Inflammatory macrophage treated with lipopolysaccharide for 4 hours (primary cell): ENCODE data around the gene AUTS2.

Source experiments
- DNase-seq: peaks from one replicate; pipeline ENCODE4 v3.0.0-alpha.2; 2020

Gene AUTS2

DNA sequence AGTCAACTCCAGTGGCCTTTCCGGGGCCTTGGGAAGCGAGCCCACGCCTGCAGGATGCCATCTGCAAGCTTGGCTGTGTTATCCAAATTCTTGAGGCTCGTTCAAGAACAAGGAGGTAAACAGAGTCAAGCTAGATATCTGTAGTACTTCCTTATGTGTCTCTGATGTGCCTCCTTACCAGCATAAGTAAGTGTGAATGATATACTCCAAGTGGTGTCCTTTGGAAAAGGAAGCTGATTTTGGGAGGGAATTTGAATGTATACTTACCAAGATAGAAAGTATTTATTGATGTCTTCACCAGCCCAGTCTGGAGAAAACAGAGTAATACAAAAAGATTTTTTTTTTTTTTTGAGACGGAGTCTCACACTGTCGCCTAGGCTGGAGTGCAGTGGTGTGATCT is 1161.4 kb downstream of the AUTS2 start:
- DNase-seq: no peak

DNA sequence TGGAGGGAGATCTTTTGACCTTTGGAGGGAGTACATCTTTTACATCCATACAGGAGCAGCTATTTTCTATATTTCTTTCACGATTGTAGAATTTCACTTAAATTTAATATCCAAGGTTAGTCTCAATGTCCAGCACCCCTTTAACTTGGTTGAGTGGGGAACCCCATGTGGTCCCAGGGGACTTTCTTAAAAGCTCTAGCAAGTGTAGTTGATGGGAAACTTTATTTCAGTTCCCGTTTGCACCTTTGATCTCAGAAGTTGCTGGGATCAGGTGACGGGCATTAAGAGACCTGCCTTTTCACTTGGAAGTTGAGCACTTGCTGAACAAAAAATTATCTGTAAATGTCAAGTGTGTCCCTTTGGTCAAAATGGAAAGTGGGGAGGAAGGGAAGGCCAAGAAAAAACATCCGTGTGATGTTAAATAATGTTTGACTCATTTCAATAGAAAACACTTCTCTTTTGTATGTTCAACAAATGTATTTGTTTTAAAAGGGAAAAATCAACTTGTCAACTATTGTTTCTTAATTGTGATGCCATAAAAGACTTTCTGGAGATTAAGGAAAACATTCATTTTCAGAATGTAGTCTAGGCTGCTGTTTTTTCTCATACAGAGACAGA is 1163.5 kb downstream of the AUTS2 start:
- no peak for DNase-seq

DNA sequence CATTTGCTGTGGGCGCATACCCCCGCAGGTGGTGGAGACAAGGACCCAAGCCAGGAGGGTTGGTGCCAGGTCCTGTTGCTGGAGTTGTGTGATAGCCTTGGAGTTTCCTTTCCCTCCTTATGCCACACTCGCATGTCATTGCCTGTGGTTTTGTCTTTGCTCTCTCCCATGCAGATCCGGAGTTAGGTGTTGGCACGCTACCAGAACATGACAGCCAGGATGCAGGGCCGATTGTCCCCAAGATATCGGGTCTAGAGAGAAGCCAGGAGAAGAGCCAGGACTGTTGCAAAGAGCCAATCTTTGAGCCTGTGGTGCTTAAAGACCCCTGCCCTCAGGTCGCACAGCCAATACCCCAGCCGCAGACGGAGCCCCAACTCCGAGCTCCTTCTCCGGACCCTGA is 1164.4 kb downstream of the AUTS2 start:
- no peak for DNase-seq

DNA sequence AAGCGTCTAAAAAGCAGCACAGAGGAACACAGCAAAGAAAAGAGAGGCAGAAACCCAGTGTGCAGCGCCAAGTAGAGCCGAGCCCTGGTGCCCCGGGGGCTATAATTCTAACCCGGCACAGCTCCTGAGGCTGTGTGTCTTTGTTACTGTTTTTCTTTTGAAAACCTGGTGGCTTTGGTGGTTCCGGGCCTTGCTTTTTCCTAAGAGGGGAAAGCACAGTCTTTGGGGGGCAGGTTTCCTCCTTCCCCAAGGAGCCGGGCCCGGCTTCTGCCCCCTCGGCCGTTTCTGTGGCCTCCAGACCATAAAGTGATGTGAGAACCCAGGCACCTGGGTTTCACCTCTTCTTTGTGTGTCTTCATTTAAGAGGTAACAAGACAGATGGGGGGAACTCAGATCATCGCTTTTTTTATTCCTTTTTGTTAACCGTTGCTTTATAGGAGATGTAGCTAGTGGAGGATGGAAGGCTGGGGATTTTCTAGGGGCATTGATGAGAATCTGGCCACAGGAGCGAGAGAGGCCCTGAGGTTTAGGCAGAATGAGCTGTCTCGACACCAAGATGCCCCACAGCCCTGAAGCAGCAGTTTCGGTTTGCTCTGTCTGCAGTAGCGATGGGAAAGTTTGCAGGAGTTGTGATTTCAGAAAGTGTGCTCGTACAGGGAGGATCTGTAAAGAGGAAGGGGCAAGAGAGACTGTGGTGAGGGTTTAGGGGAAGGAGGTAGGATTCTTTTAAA is 1165.9 kb downstream of the AUTS2 start:
- DNase-seq: no peak

- DNase-seq: no peak
Observed at GRCh38 chr7:70764701-70765208, 1166.5 kb downstream of the AUTS2 start.

DNA sequence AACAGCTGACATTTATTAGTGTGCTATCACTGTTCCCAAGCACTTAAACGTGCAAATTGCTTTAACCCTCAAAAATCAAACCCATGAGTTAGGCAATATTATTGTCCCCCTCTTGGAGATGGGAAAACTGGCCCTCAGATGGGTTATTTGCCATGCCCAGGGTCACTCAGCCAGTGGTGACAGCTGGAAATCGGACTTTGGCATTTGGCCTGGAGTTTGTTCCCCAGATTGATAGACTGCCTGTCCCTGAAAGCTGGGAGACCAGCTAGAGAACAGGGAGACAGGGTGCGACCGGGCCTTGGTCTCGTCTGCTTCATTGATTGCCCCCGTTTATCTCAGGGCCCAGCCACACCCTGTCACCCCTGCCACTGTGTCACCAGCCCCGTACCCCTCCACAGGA is 1167.4 kb downstream of the AUTS2 start:
- DNase-seq: no peak

GRCh38 chr7:70766109-70766508 is 1167.8 kb downstream of the AUTS2 start:
- DNase-seq: no peak

GRCh38 chr7:70766694-70767093 is 1168.4 kb downstream of the AUTS2 start:
- no peak for DNase-seq

DNA sequence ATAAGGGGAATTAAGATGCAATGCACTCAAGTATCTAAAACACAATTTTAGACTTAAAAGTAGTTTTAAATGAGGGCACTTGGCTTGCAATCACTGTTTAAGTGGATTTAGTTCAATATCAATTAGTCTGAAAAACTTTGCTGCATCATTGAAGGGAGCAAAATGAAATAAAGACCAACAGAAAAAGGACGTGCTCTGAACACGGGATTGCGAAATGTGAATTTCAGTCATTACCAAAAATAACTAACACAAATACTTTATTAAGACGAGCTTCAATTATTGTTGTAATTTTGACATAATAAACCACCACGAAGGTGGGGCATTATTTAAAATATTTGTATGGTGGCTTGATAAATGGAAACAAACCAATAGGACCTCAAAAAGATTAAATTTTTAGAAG is 1171.9 kb downstream of the AUTS2 start:
- DNase-seq: no peak

DNA sequence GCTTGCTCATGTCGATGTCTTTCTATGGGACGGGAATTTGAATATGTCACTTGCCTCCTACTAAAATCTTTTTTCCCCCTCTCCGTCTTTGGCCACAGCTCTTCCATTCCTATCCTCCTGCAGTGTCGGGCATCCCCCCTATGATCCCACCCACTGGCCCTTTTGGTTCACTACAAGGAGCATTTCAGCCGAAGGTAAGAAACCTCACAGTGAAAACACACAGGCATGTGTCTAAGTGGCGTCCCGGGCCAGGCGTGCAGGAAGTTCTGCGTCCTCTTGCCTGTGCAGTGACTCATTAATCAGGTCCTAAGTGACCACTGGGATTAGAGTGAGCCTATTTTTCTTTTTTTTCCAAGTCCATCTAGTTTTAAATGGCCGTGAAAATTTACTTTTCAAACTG is 1173.2 kb downstream of the AUTS2 start:
- DNase-seq: no peak

DNA sequence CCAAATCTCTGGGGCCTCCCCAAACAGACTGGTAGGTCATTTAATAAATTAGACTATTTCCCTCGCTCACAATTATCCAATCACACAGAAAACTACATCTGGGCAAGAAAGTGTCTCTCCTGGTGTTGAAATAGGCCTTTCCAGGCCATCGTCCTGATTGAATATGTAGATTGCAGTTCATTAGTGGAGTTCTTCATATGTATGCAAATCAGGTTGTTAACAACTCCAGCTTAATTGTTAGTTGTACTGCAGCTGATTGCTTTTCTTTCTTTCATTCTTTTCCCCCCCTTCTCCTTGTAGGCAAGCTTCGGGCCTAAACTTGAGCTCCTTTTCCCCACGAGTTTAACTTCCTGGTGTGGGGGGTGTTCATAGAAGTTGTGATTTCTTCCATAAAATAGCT is 1174.6 kb downstream of the AUTS2 start:
- DNase-seq: no peak

DNA sequence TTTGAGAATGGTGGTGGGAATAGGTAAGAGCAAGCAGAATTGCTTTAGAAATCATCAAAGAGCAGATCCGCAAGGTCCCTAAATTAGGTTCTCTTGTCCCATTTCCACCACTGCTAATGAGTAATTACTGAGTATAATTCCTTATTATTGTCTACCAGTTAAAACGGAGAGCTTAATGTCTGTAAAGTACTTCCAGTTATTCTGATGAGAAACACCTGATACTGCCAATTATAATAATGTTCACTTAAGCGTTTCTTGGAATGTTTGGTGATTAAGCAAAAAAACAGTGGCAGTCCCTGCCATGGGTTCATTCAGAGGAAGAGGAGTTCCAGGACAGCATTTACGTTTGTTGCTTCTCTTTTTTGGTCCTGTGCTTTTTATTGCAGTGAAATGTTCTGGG is 1175.1 kb downstream of the AUTS2 start:
- DNase-seq: no peak

GRCh38 chr7:70774950-70775527 is 1176.8 kb downstream of the AUTS2 start:
- no peak for DNase-seq

GRCh38 chr7:70775570-70776156 is 1177.4 kb downstream of the AUTS2 start:
- DNase-seq: no peak

DNA sequence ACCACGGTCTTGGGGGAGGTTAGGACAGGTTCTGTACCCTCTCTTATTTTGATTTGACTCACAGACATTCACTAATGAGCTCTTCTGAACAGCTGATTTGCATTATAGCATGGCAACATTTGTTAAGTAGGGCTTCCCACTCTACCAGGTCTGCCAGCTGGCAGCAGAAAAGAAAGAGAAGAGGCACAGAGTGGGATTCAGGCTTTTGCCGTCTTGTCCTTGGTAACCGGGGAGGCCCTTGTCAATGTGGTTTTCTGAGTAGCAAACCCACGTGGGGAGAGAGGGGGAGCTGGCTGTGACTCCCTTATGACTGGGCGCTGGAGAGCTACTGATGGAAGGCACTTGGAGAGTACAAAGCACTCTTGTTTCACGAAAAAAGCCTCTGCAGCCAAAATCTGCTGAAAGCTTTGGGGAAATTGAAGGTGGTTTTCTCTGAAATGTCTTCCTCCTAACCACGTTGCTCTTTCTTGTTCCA is 1178.4 kb downstream of the AUTS2 start:
- no peak for DNase-seq

DNA sequence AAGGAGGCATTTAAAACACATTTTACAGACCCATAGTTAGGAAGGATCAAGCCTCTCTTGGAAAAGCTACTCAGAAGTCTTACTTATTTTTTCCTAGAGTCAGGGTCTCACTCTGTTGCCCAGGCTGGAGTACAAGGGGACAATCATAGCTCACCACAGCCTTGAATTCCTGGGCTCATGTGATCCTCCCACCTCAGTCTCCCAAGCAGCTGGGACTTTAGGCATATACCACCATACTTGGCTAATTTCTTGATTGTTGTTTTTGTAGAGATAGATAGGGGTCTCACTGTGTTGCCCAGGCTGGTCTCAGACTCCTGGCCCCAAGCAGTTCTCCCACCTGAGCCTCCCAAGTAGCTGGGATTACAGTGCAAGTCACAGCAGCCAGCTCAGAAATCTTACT is 1179.0 kb downstream of the AUTS2 start:
- DNase-seq: no peak

- DNase-seq: no peak
Observed at GRCh38 chr7:70778585-70778984, 1180.3 kb downstream of the AUTS2 start.

GRCh38 chr7:70779321-70779720 is 1181.0 kb downstream of the AUTS2 start:
- DNase-seq: no peak

DNA sequence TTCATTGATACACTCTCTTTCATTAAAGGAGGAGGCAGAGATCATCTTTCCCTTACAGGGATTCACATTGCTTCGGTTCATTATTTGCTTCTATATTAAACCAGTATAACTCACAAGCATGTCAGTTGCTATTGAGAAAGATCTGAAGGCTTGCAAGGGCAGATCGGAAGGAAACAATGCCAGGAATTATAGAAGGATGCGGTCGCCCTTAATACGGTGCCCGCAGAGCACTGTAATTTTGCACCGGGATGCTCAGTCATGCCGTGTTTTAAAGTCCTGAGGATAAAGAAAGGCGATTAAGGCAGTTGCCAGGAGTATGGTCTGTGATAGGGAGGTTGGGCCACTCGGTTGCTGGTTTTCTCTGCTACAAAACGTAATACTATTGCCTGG is 1183.6 kb downstream of the AUTS2 start:
- DNase-seq: no peak

GRCh38 chr7:70782796-70783195 is 1184.5 kb downstream of the AUTS2 start:
- DNase-seq: no peak

- no peak for DNase-seq
Observed at GRCh38 chr7:70785427-70785826, 1187.2 kb downstream of the AUTS2 start.

GRCh38 chr7:70786076-70786475 is 1187.8 kb downstream of the AUTS2 start:
- no peak for DNase-seq

GRCh38 chr7:70787286-70787685 is 1189.0 kb downstream of the AUTS2 start:
- DNase-seq: no peak

DNA sequence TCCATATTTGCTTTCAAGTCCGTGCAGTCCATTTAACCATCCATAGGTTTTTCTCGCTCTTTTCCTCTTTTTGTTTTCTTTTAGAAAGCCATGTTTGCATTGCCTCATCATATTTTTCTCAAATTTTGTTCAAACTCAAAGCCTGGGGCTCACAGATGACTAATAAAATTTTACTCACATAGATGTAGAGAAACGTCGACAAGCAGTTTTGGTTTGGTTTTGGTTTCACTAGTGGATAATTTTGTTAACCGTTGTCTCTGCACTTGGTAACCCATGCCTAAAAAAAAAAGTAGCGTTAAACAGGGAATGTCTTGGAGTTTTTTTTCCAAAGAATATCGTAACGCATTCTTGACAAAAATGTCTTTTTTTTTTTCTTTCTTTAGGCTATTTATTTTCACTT is 1189.5 kb downstream of the AUTS2 start:
- DNase-seq: no peak
